GM18517 (cell line): ENCODE data around the gene FBXO48.
"Not testable (repeated sequence)": the region's sequence is repeated elsewhere in the genome, so short reads cannot be mapped to it uniquely, and the experiment has no call there.

Experiments used
- ATAC-seq: cut with Tn5 transposase; IDR thresholded peaks from one replicate; pipeline ENCODE4 v1.9.1; 2021; ENCODE audit warnings: mild to moderate bottlenecking, moderate library complexity; ENCODE audit not compliant: unreplicated experiment

The FBXO48 gene

DNA sequence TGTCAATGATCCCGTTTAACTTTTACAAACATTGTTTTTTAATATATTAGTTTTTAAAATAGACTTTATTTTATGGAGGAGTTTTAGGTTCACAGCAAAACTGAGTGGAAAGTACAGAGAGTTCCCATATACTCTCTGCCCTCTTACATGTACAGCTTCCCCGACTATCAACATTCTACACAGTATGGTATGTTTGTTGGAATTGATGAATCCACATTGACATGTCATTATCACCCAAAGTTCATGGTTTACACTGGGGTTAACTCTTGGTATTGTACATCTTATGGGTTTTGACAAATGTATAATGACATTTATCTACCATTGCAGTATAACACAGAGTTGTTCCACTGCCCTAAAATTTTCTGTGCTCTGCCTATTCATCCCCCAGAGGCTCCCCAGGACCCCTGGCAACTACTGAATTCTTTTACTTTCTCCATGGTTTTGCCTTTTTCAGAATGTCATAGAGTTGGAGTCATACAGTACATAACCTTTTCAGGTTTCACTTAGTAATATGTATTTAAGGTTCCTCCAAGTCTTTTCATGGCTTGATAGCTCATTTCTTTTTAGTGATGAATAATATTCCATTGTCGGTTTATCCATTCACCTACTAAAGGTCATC lies 5.8 kb upstream of the FBXO48 start:
- ATAC-seq: no peak

GRCh38 chr2:68471385-68471784 lies 4.3 kb upstream of the FBXO48 start:
- ATAC-seq: no peak

- ATAC-seq: no peak
Observed at GRCh38 chr2:68469935-68470334, 2.8 kb upstream of the FBXO48 start.

DNA sequence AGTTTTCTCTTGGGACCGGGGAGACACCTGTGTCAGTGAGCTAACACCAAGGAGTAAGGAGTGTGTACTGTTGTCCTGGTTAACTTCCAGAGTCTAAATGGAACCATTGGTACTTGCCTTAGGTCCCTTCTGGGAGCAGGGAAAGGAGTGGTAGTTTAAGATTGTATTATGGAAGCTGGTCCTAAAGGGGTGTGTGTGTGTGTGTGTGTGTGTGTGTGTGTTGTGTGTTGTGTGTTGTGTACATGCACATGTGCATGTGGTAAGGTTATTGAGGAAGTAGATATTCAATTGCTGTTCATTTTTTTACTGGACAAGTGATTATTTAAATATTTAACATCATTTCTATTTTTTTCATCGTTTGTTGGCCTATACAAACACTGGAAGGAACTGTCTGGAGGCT lies 1.7 kb upstream of the FBXO48 start:
- ATAC-seq: no peak

DNA sequence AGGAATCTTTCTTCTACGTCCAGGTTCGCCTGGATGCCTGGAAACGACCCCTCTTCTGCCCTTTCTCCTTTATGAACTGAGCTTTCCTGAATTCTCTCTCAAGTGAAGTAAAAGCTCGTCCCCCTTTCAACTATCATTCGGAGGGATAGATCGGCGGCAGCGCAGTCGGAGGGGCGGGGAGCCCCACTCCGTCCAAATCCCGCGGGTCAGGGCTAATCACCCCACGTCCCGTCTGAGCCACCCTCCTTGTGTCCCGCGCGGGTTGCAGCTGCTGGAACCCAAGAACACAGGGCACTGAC lies 367 bp downstream of the FBXO48 start:
- ATAC-seq: no peak

DNA sequence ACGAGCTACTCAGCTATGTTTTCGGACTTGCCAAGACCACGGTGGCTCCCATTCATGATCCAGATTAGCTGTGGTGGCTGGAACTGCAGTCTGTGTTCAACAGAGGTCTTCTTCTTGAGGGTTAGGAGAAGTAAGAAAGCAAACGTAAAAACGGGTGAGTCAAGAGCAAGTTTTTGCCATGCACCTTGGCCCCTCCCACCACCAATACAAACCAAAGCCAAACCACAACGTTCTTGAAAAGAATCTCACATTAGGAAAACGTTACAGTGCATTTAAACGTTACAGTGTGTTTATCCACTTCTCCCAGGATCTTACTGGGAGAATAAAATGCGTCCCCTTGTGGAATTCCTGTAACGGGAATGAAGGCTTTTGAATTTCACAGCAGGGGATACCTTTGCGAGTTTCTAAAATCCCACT lies 725 bp downstream of the FBXO48 start:
- no peak for ATAC-seq

- no peak for ATAC-seq
Observed at GRCh38 chr2:68465081-68465916, 1.8 kb downstream of the FBXO48 start.

DNA sequence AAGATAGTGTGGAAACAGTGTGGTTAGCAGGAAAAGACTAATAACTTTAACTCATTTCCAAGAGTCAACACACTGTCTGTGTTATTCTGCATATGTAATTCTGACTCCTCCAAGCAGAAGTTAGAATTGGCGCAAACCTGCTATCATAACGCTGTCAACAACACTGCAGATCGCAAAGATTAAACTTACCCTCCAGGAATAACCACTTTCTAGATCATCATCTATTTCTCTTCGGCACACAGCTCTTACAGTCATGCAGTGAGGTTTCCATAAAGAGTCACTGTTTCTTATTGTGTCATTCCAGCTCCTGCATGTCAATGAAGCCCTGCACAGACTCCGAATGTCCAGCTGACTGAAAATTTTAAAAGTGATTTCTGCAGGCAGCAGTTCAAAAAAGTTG lies 2.4 kb downstream of the FBXO48 start:
- ATAC-seq: no peak

DNA sequence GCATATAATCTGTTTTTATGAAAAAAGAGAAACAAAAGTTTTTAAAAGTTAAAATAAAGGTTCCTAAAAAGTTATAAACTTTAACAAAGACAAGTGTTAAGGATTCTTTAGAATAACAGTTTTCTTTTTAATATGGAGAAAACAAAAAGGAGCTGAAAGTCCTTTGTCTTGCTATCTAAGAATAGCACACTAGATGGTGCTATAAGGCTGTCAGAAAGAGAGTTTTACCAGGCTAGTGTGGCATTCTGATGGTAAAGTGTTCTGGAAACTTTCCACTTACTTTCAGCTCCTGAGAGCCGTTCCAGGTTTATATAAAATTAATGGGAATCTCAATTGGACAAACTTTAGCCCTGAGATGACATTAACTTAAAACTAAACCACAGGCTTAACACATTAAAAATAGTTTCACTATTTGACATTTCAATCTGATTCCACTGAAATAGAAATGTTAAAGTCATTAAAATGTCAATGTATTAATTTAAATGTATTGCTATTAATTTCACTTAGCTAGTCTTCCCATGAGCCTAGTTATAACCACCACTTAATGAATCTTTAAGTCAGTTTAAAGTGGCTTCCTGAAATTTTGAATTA lies 3.7 kb downstream of the FBXO48 start:
- ATAC-seq: no peak

DNA sequence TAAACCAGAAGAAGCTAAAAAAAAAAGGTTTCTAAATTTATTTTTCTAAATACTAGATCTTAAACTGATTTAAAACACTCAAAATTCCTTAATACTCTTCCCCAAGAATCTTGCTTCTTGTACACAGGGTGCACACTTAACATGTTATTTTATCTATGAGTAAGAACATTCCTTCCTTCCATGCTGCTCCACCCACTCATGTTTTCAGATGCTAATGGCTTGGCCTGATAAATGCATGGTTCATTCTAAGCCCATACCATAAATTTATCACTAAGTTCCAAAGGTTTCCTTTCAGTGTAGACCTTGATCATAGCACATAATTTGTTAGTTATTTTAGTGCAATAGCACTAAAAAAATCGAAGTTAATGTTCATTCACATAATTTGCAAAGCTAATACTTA lies 8.1 kb downstream of the FBXO48 start:
- ATAC-seq: no peak

DNA sequence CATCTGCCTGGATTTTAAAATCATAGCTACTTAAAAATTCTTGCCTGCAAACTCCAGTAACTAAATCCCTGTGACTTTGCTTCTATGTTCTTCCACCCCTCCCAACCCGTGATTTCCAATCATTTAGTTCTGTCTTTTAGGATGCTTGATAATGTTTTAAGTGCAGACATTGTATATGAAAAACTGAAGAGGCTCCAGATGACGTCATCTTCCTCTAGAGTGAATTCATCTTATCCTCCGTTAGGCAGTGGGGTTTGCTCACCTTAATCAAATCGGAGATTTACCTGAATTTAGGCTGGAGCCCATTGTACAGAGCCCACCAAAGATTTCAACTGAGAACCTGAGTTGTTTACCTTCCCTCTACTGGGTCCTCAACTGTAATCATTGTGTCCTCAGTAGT lies 10.9 kb downstream of the FBXO48 start:
- no peak for ATAC-seq

DNA sequence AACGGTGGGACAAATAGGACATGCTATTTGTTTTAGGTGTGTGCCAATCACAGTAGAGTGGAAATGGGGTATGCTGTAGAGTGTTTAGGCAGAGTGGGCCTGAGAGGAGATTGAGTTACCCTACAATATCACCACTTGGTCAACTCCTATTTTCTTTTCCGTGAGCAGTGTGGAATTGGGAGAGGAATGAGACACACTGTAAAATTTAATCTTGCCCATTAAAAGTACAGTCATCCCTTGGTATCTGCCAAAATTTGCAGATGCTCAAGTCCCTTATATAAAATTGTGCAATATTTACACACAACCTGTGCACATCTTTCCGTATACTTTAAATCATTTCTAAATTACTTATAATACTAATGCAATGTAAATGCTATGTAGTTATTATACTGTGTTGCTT lies 12.4 kb downstream of the FBXO48 start:
- no peak for ATAC-seq

GRCh38 chr2:68453761-68454360 lies 13.2 kb downstream of the FBXO48 start:
- ATAC-seq: no peak

GRCh38 chr2:68452158-68452900 lies 14.8 kb downstream of the FBXO48 start:
- no peak for ATAC-seq

GRCh38 chr2:68448671-68449653 lies 18.1 kb downstream of the FBXO48 start:
- ATAC-seq: no peak

DNA sequence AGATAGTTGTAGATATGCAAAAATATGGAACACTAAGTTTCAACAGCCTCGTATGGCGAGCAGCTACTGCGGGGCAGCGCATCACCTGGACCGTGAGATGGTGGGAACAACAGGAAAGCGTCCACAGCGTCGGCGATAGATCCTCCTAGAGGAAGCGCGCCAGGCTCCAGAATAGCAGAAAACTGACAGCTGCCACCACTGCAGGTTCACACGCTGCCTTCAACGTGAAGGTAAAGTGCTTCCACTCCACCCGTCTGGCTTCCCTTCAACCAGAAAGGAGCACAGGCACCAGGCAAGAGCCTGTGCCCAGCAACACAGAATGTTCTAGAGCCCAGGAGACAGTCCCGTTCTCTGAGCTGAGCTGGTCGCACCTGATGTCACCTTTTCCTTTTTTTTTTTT lies 20.0 kb downstream of the FBXO48 start:
- no peak for ATAC-seq

GRCh38 chr2:68446425-68446824 lies 20.7 kb downstream of the FBXO48 start:
- not testable (repeated sequence) for ATAC-seq

DNA sequence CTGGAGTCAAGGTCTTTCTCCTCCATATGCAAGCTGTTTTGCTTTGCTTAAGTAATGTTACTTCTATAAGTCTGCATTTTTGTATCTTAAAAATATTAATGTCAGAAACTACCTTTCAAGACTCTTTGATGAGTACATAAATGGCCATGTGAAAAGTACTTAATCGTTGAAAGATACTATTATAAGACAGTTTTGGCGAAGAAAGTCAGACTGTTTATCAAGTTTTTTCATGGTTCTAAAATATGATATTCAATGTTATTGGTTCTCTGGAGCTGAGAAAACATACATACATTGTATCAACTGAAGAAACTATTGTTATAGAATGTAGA lies 25.1 kb downstream of the FBXO48 start:
- ATAC-seq: no peak

- peak; percentile 98 for ATAC-seq
Observed at GRCh38 chr2:68441179-68441993, 25.7 kb downstream of the FBXO48 start.
